GM21447 (cell line): ENCODE data around the gene NUTF2.

Experiments
- ATAC-seq: cut with Tn5 transposase; IDR thresholded peaks from one replicate; pipeline ENCODE4 v1.9.1; 2021; ENCODE audit not compliant: unreplicated experiment

The NUTF2 gene

GRCh38 chr16:67917140-67917851, 70.6 kb downstream of the NUTF2 start:
- ATAC-seq, result no peak

GRCh38 chr16:67917852-67918236, 71.1 kb downstream of the NUTF2 start:
- no peak for ATAC-seq

GRCh38 chr16:67919622-67920221, 73.0 kb downstream of the NUTF2 start:
- ATAC-seq, result no peak
